DOHH2 (cell line): ENCODE data around the gene C11orf87.

Experiments
- H3F3A ChIP-seq: fragments of 200-600 bp; sonication (generic), shearing (Covaris generic); 2 replicates; pipeline ENCODE4 v1.6.0; 2016; ENCODE audit warnings: antibody characterized with exemption, mild to moderate bottlenecking; ENCODE audit not compliant: control insufficient read depth, insufficient read depth
- H3K27ac ChIP-seq: fragments of 200-600 bp; sonication (generic); 2 replicates; pipeline ENCODE4 v1.5.1; 2014; ENCODE audit warnings: low read depth, mild to moderate bottlenecking, low read length, moderate library complexity
- H3K27me3 ChIP-seq: fragments of 200-600 bp; sonication (generic); 2 replicates; pipeline ENCODE4 v1.6.1; 2014; ENCODE audit warnings: mild to moderate bottlenecking, low read length, mixed read lengths; ENCODE audit not compliant: control insufficient read depth
- H3K36me3 ChIP-seq: fragments of 200-600 bp; sonication (generic); 2 replicates; pipeline ENCODE4 v1.6.1; 2014; ENCODE audit warnings: mild to moderate bottlenecking, low read length, moderate library complexity, mixed read lengths; ENCODE audit not compliant: control insufficient read depth
- H3K4me1 ChIP-seq: fragments of 200-600 bp; sonication (generic); 2 replicates; pipeline ENCODE4 v1.6.1; 2014; ENCODE audit warnings: mild to moderate bottlenecking, low read length, mixed read lengths; ENCODE audit not compliant: control insufficient read depth
- H3K4me2 ChIP-seq: fragments of 200-600 bp; sonication (generic); 2 replicates; pipeline ENCODE4 v1.6.0; 2014; ENCODE audit warnings: mild to moderate bottlenecking, low read length, moderate library complexity
- H3K4me3 ChIP-seq: fragments of 200-600 bp; sonication (generic); 2 replicates; pipeline ENCODE4 v1.5.1; 2014; ENCODE audit warnings: mild to moderate bottlenecking, low read length, mixed read lengths
- H3K79me2 ChIP-seq: fragments of 200-600 bp; sonication (generic); 2 replicates; pipeline ENCODE4 v1.6.1; 2014; ENCODE audit warnings: mild to moderate bottlenecking, low read length, mixed read lengths; ENCODE audit not compliant: control insufficient read depth
- H3K9me2 ChIP-seq: fragments of 200-600 bp; sonication (generic); replicated peaks from 2 replicates; pipeline ENCODE4 v1.6.1; 2014; ENCODE audit warnings: mild to moderate bottlenecking, low read length, mixed read lengths; ENCODE audit not compliant: control insufficient read depth
- H3K9me3 ChIP-seq: fragments of 200-600 bp; sonication (generic); 2 replicates; pipeline ENCODE4 v1.6.1; 2014; ENCODE audit warnings: antibody characterized with exemption, low read length, mixed read lengths; ENCODE audit not compliant: control insufficient read depth, insufficient read depth
- H4K20me1 ChIP-seq: fragments of 200-600 bp; sonication (generic); 2 replicates; pipeline ENCODE4 v1.6.0; 2014; ENCODE audit warnings: low read depth, mild to moderate bottlenecking, antibody characterized with exemption, low read length, moderate library complexity; ENCODE audit not compliant: control insufficient read depth, insufficient read depth
- EZH2phosphoT487 ChIP-seq: fragments of 200-600 bp; sonication (generic); IDR thresholded peaks from 2 replicates; pipeline ENCODE4 v1.6.1; 2017; ENCODE audit warnings: borderline replicate concordance, mild to moderate bottlenecking, antibody characterized with exemption, low read length, moderate library complexity, mixed read lengths
- TF ChIP-seq, protein P1 (sequence below): fragments of 200-600 bp; sonication (generic); IDR thresholded peaks from one replicate; pipeline ENCODE4 v1.5.1; 2014; ENCODE audit warnings: antibody characterized with exemption, mild to moderate bottlenecking, low read depth, low read length; ENCODE audit not compliant: poor library complexity, severe bottlenecking

The C11orf87 gene

DNA sequence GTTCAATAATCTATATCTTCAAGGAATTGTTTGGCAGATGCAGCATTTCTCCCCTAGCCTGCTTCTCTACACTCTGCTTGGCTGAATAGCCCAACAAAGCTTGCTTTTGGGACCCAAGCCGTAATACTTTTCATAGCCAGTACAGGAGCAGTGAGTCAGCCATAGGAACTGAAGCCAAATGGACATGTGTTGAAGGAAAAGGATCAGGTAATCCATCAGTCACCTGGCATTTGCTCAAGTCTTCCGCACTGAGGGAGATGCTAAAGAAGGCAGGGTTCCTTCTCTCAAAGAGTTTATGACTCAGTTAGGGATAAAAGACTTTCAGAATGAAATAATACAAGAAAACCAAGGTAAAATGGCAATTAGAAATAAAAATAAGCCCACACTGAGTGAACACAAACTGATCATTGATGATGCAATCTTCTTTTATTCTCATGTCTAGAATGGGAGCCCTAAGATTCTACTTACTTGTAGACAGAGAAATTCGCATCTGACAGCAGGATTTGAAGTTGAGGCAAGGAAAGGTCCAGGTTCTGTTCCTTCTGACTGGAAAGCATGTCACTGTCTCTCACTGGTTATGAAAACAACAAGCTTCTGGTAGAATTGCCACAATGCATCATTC is 13.2 kb downstream of the C11orf87 start:
- TF ChIP-seq, protein P1, sequence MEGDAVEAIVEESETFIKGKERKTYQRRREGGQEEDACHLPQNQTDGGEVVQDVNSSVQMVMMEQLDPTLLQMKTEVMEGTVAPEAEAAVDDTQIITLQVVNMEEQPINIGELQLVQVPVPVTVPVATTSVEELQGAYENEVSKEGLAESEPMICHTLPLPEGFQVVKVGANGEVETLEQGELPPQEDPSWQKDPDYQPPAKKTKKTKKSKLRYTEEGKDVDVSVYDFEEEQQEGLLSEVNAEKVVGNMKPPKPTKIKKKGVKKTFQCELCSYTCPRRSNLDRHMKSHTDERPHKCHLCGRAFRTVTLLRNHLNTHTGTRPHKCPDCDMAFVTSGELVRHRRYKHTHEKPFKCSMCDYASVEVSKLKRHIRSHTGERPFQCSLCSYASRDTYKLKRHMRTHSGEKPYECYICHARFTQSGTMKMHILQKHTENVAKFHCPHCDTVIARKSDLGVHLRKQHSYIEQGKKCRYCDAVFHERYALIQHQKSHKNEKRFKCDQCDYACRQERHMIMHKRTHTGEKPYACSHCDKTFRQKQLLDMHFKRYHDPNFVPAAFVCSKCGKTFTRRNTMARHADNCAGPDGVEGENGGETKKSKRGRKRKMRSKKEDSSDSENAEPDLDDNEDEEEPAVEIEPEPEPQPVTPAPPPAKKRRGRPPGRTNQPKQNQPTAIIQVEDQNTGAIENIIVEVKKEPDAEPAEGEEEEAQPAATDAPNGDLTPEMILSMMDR: no peak
- no peak for TF ChIP-seq EZH2phosphoT487
- no peak overlapping the region for H3K4me3 ChIP-seq
- no peaks in the 10 kb centered on the region for H3K4me1 ChIP-seq
- H3K79me2 ChIP-seq: no peaks in the 10 kb centered on the region
- no peaks in the 10 kb centered on the region for H4K20me1 ChIP-seq
- no peak overlapping the region for H3K27ac ChIP-seq
- H3K27me3 ChIP-seq: 0 out of 2 replicates have a peak, but pooled peaks cover 3% of the 10 kb centered on the region
- no peaks in the 10 kb centered on the region for H3F3A ChIP-seq
- no peak overlapping the region for H3K4me2 ChIP-seq
- no peaks in the 10 kb centered on the region for H3K9me2 ChIP-seq
- no peaks in the 10 kb centered on the region for H3K36me3 ChIP-seq
- H3K9me3 ChIP-seq: no peaks in the 10 kb centered on the region

DNA sequence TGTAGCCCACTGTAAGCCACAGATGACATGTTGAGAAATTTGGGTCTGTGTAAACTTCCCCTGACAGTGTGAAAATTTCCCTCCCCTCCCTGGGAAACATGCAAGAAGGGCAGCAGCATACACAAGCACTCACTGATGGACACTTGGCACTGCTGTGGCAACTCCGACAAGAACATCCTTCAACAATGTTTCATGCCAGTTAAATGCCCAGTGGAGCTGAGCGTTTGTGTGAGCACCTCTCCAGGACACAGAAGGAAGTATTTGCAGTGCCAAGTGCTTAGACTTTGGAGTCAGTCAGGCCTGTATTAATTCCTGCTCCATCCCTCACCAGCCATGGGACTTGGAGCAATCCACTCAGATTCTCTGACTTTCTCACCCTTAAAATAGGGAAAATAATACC is 17.7 kb downstream of the C11orf87 start:
- no peak for TF ChIP-seq EZH2phosphoT487
- TF ChIP-seq, protein P1: no peak

DNA sequence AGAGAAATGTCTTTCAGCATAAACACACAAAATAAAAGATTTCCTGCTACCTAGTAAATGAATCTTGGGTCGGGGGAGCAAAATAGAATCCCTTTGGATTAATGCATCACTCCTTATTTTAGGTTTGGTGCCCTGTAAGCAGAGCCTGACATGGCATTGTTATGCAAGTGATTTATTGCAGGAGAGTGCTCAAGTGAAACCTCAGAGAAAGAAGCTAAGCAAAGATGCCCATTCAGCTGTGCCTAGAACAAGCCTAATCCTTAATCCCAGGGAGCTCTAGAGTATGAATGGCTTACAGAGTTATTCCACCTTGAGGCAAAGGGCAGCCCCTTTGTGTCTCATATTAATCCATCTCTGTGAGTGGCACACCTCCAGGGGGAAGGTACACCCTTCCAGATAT is 21.1 kb downstream of the C11orf87 start:
- Histone ChIP-seq H3K4me3 (no peak overlapping the region), H3K36me3 (no peaks in the 10 kb centered on the region), H3F3A (no peaks in the 10 kb centered on the region), H3K4me1 (no peaks in the 10 kb centered on the region), H3K4me2 (no peak overlapping the region), H3K27ac (no peak overlapping the region), H3K9me2 (no peaks in the 10 kb centered on the region), H3K79me2 (no peaks in the 10 kb centered on the region), H4K20me1 (no peaks in the 10 kb centered on the region), H3K27me3 (no peaks in the 10 kb centered on the region), H3K9me3 (no peaks in the 10 kb centered on the region)
- TF ChIP-seq, protein P1: no peak
- TF ChIP-seq EZH2phosphoT487: no peak

More for the DNA sequence above, 17.7 kb downstream of the C11orf87 start:
- H3K4me3 ChIP-seq: no peak overlapping the region
- H3F3A ChIP-seq: no peaks in the 10 kb centered on the region
- H4K20me1 ChIP-seq: no peaks in the 10 kb centered on the region
- no peak overlapping the region for H3K4me2 ChIP-seq
- H3K9me2 ChIP-seq: no peaks in the 10 kb centered on the region
- H3K4me1 ChIP-seq: no peaks in the 10 kb centered on the region
- H3K9me3 ChIP-seq: no peaks in the 10 kb centered on the region
- H3K27me3 ChIP-seq: 0 out of 2 replicates have a peak, but pooled peaks cover 3% of the 10 kb centered on the region
- no peak overlapping the region for H3K27ac ChIP-seq
- H3K36me3 ChIP-seq: no peaks in the 10 kb centered on the region
- H3K79me2 ChIP-seq: no peaks in the 10 kb centered on the region
